HepG2 (cell line): ENCODE measurements around the gene METTL23. TPM values are rescaled to one million over a fixed set of nuclear protein-coding genes. Genes with fewer than 3 reads are reported as not detected.

ENCODE experiments used
- ARID2 ChIP-seq: sonication (generic); formaldehyde crosslinking; IDR thresholded peaks from 2 replicates; pipeline ENCODE4 v1.8.1; 2022; ENCODE audit warnings: mild to moderate bottlenecking, missing genetic modification reagents, borderline replicate concordance
- BORCS8-MEF2B ChIP-seq: sonication (generic); formaldehyde crosslinking; IDR thresholded peaks from 2 replicates; pipeline ENCODE4 v1.8.0; 2022; ENCODE audit warnings: mild to moderate bottlenecking, missing genetic modification reagents
- TBX3 ChIP-seq: fragments of 450-650 bp; IDR thresholded peaks from 2 replicates; pipeline ENCODE4 v1.6.1; 2017; ENCODE audit warnings: antibody characterized with exemption, mild to moderate bottlenecking, inconsistent platforms, borderline replicate concordance
- ZBTB33 ChIP-seq: sonication (generic); formaldehyde crosslinking; IDR thresholded peaks from 2 replicates; pipeline ENCODE4 v1.4.0; 2020; ENCODE audit warnings: missing genetic modification reagents
- ZBTB7B ChIP-seq: sonication (generic); formaldehyde crosslinking; IDR thresholded peaks from 2 replicates; pipeline ENCODE4 v1.4.0; 2020; ENCODE audit warnings: missing genetic modification reagents
- ZKSCAN5 ChIP-seq: sonication (generic); formaldehyde crosslinking; IDR thresholded peaks from 2 replicates; pipeline ENCODE4 v1.5.1; 2020; ENCODE audit warnings: mild to moderate bottlenecking, missing genetic modification reagents
- ZKSCAN8 ChIP-seq: IDR thresholded peaks from 2 replicates; pipeline ENCODE4 v1.6.1; 2016; ENCODE audit warnings: borderline replicate concordance, missing genetic modification reagents, missing compliant biosample characterization
- ZNF614 ChIP-seq: IDR thresholded peaks from 2 replicates; pipeline ENCODE4 v1.6.1; 2018; ENCODE audit warnings: missing biosample characterization, missing genetic modification reagents, inconsistent platforms, borderline replicate concordance
- ZNF839 ChIP-seq: sonication (generic); formaldehyde crosslinking; IDR thresholded peaks from 2 replicates; pipeline ENCODE4 v1.4.0; 2020; ENCODE audit warnings: missing genetic modification reagents, mild to moderate bottlenecking, borderline replicate concordance
- polyA plus RNA-seq, 8 experiments: library from polyadenylated mRNA; depleted of rRNA in 3 of 8; stranded (reverse) in 7 of 8; unstranded in 1 of 8; fragments of >200 nt; fragmentation: Illumina TruSeq in 4 of 8; extraction: Trizol in 4 of 8; gene quantifications; 2 replicates each; pipeline versions ENCODE4 v1.2.1 to v1.2.3, GENCODE V29; 2011 to 2016; ENCODE audit warnings: low read depth in 4 of 8, missing spikeins in 1 of 8, mixed read lengths in 1 of 8; ENCODE audit not compliant: insufficient read depth in 1 of 8
- total RNA-seq, 5 experiments: library from RNA; depleted of rRNA; stranded (reverse); fragments of >200 nt; fragmentation: Illumina TruSeq; extraction: Trizol; gene quantifications; 2 replicates each; pipeline ENCODE4 v1.2.3, GENCODE V29; 2016; ENCODE audit warnings: low read depth in 1 of 5
- TF ChIP-seq, protein P1 (sequence below): sonication (generic); formaldehyde crosslinking; IDR thresholded peaks from 2 replicates; pipeline ENCODE4 v1.4.0; 2020; ENCODE audit warnings: missing genetic modification reagents
- TF ChIP-seq, protein P2 (sequence below): sonication (generic); formaldehyde crosslinking; IDR thresholded peaks from 2 replicates; pipeline ENCODE4 v1.4.0; 2020; ENCODE audit warnings: missing genetic modification reagents

The METTL23 gene
- total and polyA plus RNA-seq, 2 of the 13 experiments (the other 11 are each of a cell fraction or from before 2014, with no cell fraction given): 39.9 to 104 TPM

DNA sequence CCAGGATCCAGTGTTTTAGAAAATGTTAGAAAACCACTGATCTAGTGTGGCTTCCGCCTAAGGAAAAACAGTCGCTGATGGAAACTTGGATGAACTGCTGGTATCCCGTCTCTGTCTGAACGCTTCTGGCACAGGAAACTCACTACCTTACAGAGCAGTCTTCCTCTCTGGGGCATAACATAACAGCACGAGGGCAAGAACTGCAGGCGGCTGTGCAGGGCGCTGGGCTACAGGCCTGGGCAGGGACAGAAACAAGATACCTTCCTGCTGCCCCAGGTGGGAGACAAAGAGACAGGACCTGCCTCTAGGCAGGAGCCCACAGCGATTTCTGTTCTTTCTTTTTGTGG, 26.4 kb upstream of the METTL23 start (continued):
- TF ChIP-seq ZBTB33 (CRISPR knock-in tag): peak; percentile 38; the same call in 1 of the 2 replicates
- TF ChIP-seq ZKSCAN8 (CRISPR knock-in tag): no peak
- TF ChIP-seq ZBTB7B (CRISPR knock-in tag): 0 out of 2 replicates have a peak, but pooled peaks have one; percentile 13
- 0 out of 2 replicates have a peak, but pooled peaks have one; percentile 12 for TF ChIP-seq BORCS8-MEF2B
- TF ChIP-seq ZNF839 (CRISPR knock-in tag): 0 out of 2 replicates have a peak, but pooled peaks have one; percentile 9
- no peak for TF ChIP-seq ZNF614 (CRISPR knock-in tag)
- no peak for TF ChIP-seq ZKSCAN5 (CRISPR knock-in tag)
- TF ChIP-seq ARID2 (CRISPR knock-in tag): no peak
- TF ChIP-seq, protein P1, sequence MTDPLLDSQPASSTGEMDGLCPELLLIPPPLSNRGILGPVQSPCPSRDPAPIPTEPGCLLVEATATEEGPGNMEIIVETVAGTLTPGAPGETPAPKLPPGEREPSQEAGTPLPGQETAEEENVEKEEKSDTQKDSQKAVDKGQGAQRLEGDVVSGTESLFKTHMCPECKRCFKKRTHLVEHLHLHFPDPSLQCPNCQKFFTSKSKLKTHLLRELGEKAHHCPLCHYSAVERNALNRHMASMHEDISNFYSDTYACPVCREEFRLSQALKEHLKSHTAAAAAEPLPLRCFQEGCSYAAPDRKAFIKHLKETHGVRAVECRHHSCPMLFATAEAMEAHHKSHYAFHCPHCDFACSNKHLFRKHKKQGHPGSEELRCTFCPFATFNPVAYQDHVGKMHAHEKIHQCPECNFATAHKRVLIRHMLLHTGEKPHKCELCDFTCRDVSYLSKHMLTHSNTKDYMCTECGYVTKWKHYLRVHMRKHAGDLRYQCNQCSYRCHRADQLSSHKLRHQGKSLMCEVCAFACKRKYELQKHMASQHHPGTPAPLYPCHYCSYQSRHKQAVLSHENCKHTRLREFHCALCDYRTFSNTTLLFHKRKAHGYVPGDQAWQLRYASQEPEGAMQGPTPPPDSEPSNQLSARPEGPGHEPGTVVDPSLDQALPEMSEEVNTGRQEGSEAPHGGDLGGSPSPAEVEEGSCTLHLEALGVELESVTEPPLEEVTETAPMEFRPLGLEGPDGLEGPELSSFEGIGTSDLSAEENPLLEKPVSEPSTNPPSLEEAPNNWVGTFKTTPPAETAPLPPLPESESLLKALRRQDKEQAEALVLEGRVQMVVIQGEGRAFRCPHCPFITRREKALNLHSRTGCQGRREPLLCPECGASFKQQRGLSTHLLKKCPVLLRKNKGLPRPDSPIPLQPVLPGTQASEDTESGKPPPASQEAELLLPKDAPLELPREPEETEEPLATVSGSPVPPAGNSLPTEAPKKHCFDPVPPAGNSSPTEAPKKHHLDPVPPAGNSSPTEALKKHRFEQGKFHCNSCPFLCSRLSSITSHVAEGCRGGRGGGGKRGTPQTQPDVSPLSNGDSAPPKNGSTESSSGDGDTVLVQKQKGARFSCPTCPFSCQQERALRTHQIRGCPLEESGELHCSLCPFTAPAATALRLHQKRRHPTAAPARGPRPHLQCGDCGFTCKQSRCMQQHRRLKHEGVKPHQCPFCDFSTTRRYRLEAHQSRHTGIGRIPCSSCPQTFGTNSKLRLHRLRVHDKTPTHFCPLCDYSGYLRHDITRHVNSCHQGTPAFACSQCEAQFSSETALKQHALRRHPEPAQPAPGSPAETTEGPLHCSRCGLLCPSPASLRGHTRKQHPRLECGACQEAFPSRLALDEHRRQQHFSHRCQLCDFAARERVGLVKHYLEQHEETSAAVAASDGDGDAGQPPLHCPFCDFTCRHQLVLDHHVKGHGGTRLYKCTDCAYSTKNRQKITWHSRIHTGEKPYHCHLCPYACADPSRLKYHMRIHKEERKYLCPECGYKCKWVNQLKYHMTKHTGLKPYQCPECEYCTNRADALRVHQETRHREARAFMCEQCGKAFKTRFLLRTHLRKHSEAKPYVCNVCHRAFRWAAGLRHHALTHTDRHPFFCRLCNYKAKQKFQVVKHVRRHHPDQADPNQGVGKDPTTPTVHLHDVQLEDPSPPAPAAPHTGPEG (CRISPR knock-in tag): no peak
- TF ChIP-seq TBX3: no peak
- TF ChIP-seq, protein P2, sequence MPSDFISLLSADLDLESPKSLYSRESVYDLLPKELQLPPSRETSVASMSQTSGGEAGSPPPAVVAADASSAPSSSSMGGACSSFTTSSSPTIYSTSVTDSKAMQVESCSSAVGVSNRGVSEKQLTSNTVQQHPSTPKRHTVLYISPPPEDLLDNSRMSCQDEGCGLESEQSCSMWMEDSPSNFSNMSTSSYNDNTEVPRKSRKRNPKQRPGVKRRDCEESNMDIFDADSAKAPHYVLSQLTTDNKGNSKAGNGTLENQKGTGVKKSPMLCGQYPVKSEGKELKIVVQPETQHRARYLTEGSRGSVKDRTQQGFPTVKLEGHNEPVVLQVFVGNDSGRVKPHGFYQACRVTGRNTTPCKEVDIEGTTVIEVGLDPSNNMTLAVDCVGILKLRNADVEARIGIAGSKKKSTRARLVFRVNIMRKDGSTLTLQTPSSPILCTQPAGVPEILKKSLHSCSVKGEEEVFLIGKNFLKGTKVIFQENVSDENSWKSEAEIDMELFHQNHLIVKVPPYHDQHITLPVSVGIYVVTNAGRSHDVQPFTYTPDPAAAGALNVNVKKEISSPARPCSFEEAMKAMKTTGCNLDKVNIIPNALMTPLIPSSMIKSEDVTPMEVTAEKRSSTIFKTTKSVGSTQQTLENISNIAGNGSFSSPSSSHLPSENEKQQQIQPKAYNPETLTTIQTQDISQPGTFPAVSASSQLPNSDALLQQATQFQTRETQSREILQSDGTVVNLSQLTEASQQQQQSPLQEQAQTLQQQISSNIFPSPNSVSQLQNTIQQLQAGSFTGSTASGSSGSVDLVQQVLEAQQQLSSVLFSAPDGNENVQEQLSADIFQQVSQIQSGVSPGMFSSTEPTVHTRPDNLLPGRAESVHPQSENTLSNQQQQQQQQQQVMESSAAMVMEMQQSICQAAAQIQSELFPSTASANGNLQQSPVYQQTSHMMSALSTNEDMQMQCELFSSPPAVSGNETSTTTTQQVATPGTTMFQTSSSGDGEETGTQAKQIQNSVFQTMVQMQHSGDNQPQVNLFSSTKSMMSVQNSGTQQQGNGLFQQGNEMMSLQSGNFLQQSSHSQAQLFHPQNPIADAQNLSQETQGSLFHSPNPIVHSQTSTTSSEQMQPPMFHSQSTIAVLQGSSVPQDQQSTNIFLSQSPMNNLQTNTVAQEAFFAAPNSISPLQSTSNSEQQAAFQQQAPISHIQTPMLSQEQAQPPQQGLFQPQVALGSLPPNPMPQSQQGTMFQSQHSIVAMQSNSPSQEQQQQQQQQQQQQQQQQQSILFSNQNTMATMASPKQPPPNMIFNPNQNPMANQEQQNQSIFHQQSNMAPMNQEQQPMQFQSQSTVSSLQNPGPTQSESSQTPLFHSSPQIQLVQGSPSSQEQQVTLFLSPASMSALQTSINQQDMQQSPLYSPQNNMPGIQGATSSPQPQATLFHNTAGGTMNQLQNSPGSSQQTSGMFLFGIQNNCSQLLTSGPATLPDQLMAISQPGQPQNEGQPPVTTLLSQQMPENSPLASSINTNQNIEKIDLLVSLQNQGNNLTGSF: no peak
